IMR-90 (cell line): ENCODE measurements around the gene RTN3. TPM values are rescaled to one million over a fixed set of nuclear protein-coding genes. Genes with fewer than 3 reads are reported as not detected.

Source experiments
- ATAC-seq: fragments of 200-7000 bp; cut with Tn5 transposase; 2 replicates; pipeline ENCODE4 v1.9.1; 2020; ENCODE audit warnings: low read depth, mild to moderate bottlenecking, moderate library complexity
- BruUV-seq: library from RNA; stranded (reverse); fragments of 400-500 nt; replicated peaks from 2 replicates; lab custom pipeline; 2021; lab: Mats Ljungman, UMichigan
- CTCF ChIA-PET: fragments of 300-600 bp; formaldehyde crosslinking; extraction: SDS; loops from one replicate; lab custom pipeline; 2021; ENCODE audit warnings: antibody characterized with exemption; lab: Yijun Ruan, JAX
- POLR2A ChIA-PET: fragments of 300-600 bp; sonication (Branson Sonifier 250); formaldehyde crosslinking; loops from one replicate; lab custom pipeline; 2022; ENCODE audit warnings: antibody characterized with exemption; ENCODE audit not compliant: unreplicated experiment; lab: Charles Lee
- DNase-seq: peaks from one replicate; pipeline ENCODE4 v3.0.0; 2013
- H2AFZ ChIP-seq: replicated peaks from 2 replicates; pipeline ENCODE3; 2013; ENCODE audit warnings: low read length, mild to moderate bottlenecking; ENCODE audit not compliant: poor library complexity
- H2AK5ac ChIP-seq: 2 replicates; pipeline ENCODE4 v1.6.1; 2013; ENCODE audit warnings: low read depth, low read length, inconsistent platforms
- H2AK9ac ChIP-seq: replicated peaks from 2 replicates; pipeline ENCODE3; 2013; ENCODE audit warnings: mild to moderate bottlenecking, low read depth, low read length, moderate library complexity; ENCODE audit not compliant: poor library complexity
- H2BK120ac ChIP-seq: 2 replicates; pipeline ENCODE4 v1.6.1; 2013; ENCODE audit warnings: low read depth, low read length, inconsistent platforms
- H2BK15ac ChIP-seq: 3 replicates; pipeline ENCODE4 v1.6.1; 2013; ENCODE audit warnings: low read depth, low read length, inconsistent platforms
- H2BK20ac ChIP-seq: 2 replicates; pipeline ENCODE4 v1.6.1; 2013; ENCODE audit warnings: low read depth, mild to moderate bottlenecking, inconsistent platforms, low read length, moderate library complexity
- H2BK5ac ChIP-seq: 2 replicates; pipeline ENCODE4 v1.6.1; 2013; ENCODE audit warnings: mild to moderate bottlenecking, low read depth, low read length, inconsistent platforms; ENCODE audit not compliant: poor library complexity, severe bottlenecking
- H3K14ac ChIP-seq: replicated peaks from 2 replicates; pipeline ENCODE4 v1.6.1; 2013; ENCODE audit warnings: low read depth, low read length, inconsistent platforms
- H3K18ac ChIP-seq: 2 replicates; pipeline ENCODE4 v1.6.1; 2013; ENCODE audit warnings: low read depth, low read length, control low read depth
- H3K23ac ChIP-seq: 2 replicates; pipeline ENCODE4 v1.6.1; 2013; ENCODE audit warnings: low read depth, low read length, inconsistent platforms
- H3K27ac ChIP-seq: 2 replicates; pipeline ENCODE4 v1.5.1; 2013; ENCODE audit warnings: mild to moderate bottlenecking, control low read depth, low read length; ENCODE audit not compliant: insufficient read depth
- H3K27me3 ChIP-seq: 2 replicates; pipeline ENCODE4 v1.6.1; 2013; ENCODE audit warnings: low read length; ENCODE audit not compliant: control insufficient read depth, insufficient read depth
- H3K36me3 ChIP-seq: 2 replicates; pipeline ENCODE4 v1.6.1; 2013; ENCODE audit warnings: low read length, mixed read lengths; ENCODE audit not compliant: control insufficient read depth, insufficient read depth
- H3K4ac ChIP-seq: 2 replicates; pipeline ENCODE4 v1.6.1; 2013; ENCODE audit warnings: low read depth, low read length, inconsistent platforms
- H3K4me1 ChIP-seq: 2 replicates; pipeline ENCODE4 v1.6.1; 2013; ENCODE audit warnings: low read length, mixed read lengths; ENCODE audit not compliant: control insufficient read depth, insufficient read depth
- H3K4me2 ChIP-seq: 2 replicates; pipeline ENCODE4 v1.6.1; 2013; ENCODE audit warnings: low read depth, mild to moderate bottlenecking, control low read depth, low read length, moderate library complexity
- H3K4me3 ChIP-seq: 2 replicates; pipeline ENCODE4 v1.5.1; 2013; ENCODE audit warnings: low read depth, mild to moderate bottlenecking, control low read depth, low read length, moderate library complexity; ENCODE audit not compliant: insufficient read depth
- H3K56ac ChIP-seq: 2 replicates; pipeline ENCODE4 v1.6.1; 2013; ENCODE audit warnings: low read length, inconsistent platforms; ENCODE audit not compliant: insufficient read depth; ENCODE audit errors: extremely low read depth
- H3K79me1 ChIP-seq, 2 experiments: 2 replicates each; pipeline ENCODE4 v1.6.1; 2013; ENCODE audit warnings: low read length in 2 of 2, inconsistent platforms in 1 of 2, low read depth in 1 of 2
- H3K9ac ChIP-seq: 2 replicates; pipeline ENCODE4 v1.6.1; 2013; ENCODE audit warnings: low read depth, low read length, control low read depth
- H3K9me1 ChIP-seq: 2 replicates; pipeline ENCODE4 v1.6.1; 2013; ENCODE audit warnings: low read length, inconsistent platforms; ENCODE audit not compliant: insufficient read depth
- H3K9me3 ChIP-seq: 2 replicates; pipeline ENCODE4 v1.6.1; 2013; ENCODE audit warnings: low read length; ENCODE audit not compliant: control insufficient read depth, insufficient read depth
- H4K20me1 ChIP-seq: 2 replicates; pipeline ENCODE4 v1.6.1; 2013; ENCODE audit warnings: low read length, inconsistent platforms; ENCODE audit not compliant: insufficient read depth
- H4K5ac ChIP-seq: 2 replicates; pipeline ENCODE4 v1.6.1; 2013; ENCODE audit warnings: mild to moderate bottlenecking, low read depth, low read length, control low read depth
- H4K8ac ChIP-seq, 2 experiments: 2 replicates each; pipeline ENCODE4 v1.6.1; 2013; ENCODE audit warnings: low read depth in 2 of 2, low read length in 2 of 2, control low read depth in 1 of 2, inconsistent platforms in 1 of 2
- H4K91ac ChIP-seq: 2 replicates; pipeline ENCODE4 v1.6.1; 2013; ENCODE audit warnings: low read depth, low read length, inconsistent platforms; ENCODE audit not compliant: insufficient read depth
- CEBPB ChIP-seq: IDR thresholded peaks from 2 replicates; pipeline ENCODE4 v1.6.1; 2012; ENCODE audit warnings: low read depth, low read length, improper control_type of control experiment
- FOS ChIP-seq: fragments of 150-350 bp; IDR thresholded peaks from 2 replicates; pipeline ENCODE4 v1.6.1; 2016; ENCODE audit warnings: low read depth, low read length
- MAFK ChIP-seq: IDR thresholded peaks from 2 replicates; pipeline ENCODE4 v1.6.1; 2012; ENCODE audit warnings: low read depth, low read length, improper control_type of control experiment
- WGBS, 2 experiments: methylation state at CpG; one replicate each; pipeline versions ENCODE4 v1.1.5 to v1.1.7; 2013; ENCODE audit warnings: missing lambda C conversion rate in 2 of 2; ENCODE audit not compliant: insufficient read length in 1 of 2; ENCODE audit errors: extremely low coverage in 2 of 2; 5-methylcytosine and 5-hydroxymethylcytosine counted together
- dilution Hi-C: fragments of 300-500 bp; cut with HindIII; formaldehyde crosslinking; loops from one replicate; pipeline ENCODE4 v1.14.3; 2018; ENCODE audit warnings: low sequenced_read_pairs; ENCODE audit not compliant: unreplicated experiment
- in situ Hi-C: fragments of 300-500 bp; cut with MboI; formaldehyde crosslinking; loops from 3 replicates; pipeline ENCODE4 v1.14.3; 2019; ENCODE audit warnings: low sequenced_read_pairs, inconsistent platforms, mixed read lengths
- intact Hi-C: fragments of 100-400 bp; cut with micrococcal nuclease; formaldehyde crosslinking; loops from 2 replicates; pipeline ENCODE4 v1.10.0; 2022
- polyA plus RNA-seq, 3 experiments: library from polyadenylated mRNA; depleted of rRNA; stranded (reverse); fragments of >200 nt; gene quantifications; 2 replicates each; pipeline ENCODE4 v1.2.3, GENCODE V29; 2012; ENCODE audit warnings: low replicate concordance in 1 of 3
- total RNA-seq: library from RNA; depleted of rRNA; stranded (reverse); fragments of >200 nt; gene quantifications from 2 replicates; pipeline ENCODE4 v1.2.3, GENCODE V29; 2012

The RTN3 gene
- total and polyA plus RNA-seq, 2 of the 4 experiments (the other 2 are of a cell fraction), result 31.2 to 64.6 TPM

DNA sequence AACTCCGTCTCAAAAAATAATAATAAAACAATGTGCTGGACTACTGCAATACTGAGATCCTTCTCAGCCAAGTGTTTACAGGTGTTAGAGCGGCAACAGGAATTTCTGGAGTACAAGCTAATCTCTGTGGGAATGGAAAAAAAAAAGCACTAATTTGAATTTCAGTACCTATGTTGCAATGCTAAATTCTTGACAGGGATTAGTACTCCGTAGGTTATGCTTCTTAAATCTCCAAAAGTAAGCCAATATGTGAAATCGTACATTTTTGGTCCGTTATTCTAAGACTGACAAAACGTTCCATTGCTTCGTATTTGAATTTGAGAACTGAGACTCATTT, 11.2 kb upstream of the RTN3 start:
- WGBS, 2 experiments, result 44% methylated on average over 4 of the region's 7 CpGs; no CpG with 5 or more reads in 1 of the 2 experiments
- in situ Hi-C loops, result loop anchor here (25.0 kb wide), 1 partner anchor 783 kb away; the partner anchor contains the start of gene SLC3A2

More for the DNA sequence above, 11.2 kb upstream of the RTN3 start:
- H3K56ac ChIP-seq, result peak overlapping the region; percentile 68
- intact Hi-C loops (no loop called here), dilution Hi-C loops (no loop called here)
- no peak overlapping the region for H2AK9ac ChIP-seq
- POLR2A ChIA-PET, result no interaction called here
- DNase-seq, result no peak
- H3K36me3 ChIP-seq, result no peaks in the 10 kb centered on the region
- H3K4me3 ChIP-seq, result peak overlapping the region; percentile 75
- H2BK15ac ChIP-seq, result 0 out of 3 replicates have a peak overlapping the region, but pooled peaks have one; percentile 17
- peak overlapping the region; percentile 51; the same call in 1 of the 2 replicates for H4K5ac ChIP-seq
- peak overlapping the region; percentile 44 to 65; a peak in 3 of 4 replicates for H4K8ac ChIP-seq
- H3K9me1 ChIP-seq, result peaks cover 12% of the 10 kb centered on the region
- H2BK120ac ChIP-seq, result 0 out of 2 replicates have a peak overlapping the region, but pooled peaks have one; percentile 48
- peak overlapping the region; percentile 93; the same call in 1 of the 2 replicates for H3K9ac ChIP-seq
- H2BK5ac ChIP-seq, result peak overlapping the region; percentile 54
- H2BK20ac ChIP-seq, result no peak overlapping the region
- H3K4me1 ChIP-seq, result peaks cover 17% of the 10 kb centered on the region
- CTCF ChIA-PET, result interaction anchor here (1.2 to 1.3 kb wide), 3 partner anchors 9 to 98 kb away, joined by 3 to 6 read pairs (median 5); partner anchors contain the start of gene ZFTA
- H3K4me2 ChIP-seq, result peak overlapping the region; percentile 89
- H3K79me1 ChIP-seq, result peaks cover 5 to 28% of the 10 kb centered on the region in 2 experiments; a peak in 3 of 4 replicates
- peak overlapping the region; percentile 83; the same call in 1 of the 2 replicates for H3K18ac ChIP-seq
- H4K91ac ChIP-seq, result no peak overlapping the region; the same call in 1 of the 2 replicates
- H3K14ac ChIP-seq, result peak overlapping the region; percentile 74
- H3K9me3 ChIP-seq, result no peaks in the 10 kb centered on the region
- H3K27ac ChIP-seq, result peak overlapping the region; percentile 42
- H2AFZ ChIP-seq, result no peak overlapping the region
- BruUV-seq, result TSS peak; percentile 63
- TF ChIP-seq CEBPB, result no peak
- TF ChIP-seq MAFK, result no peak
- TF ChIP-seq FOS, result no peak
- H4K20me1 ChIP-seq, result peaks cover 19% of the 10 kb centered on the region
- H2AK5ac ChIP-seq, result 0 out of 2 replicates have a peak overlapping the region, but pooled peaks have one; percentile 2
- peak overlapping the region; percentile 72; the same call in 1 of the 2 replicates for H3K4ac ChIP-seq
- no peaks in the 10 kb centered on the region for H3K27me3 ChIP-seq
- H3K23ac ChIP-seq, result peak overlapping the region; percentile 43; the same call in 1 of the 2 replicates
- no peak for ATAC-seq
